Panc1 (cell line): ENCODE results near the gene MMP14. TPM values are rescaled to one million over a fixed set of nuclear protein-coding genes. Genes with fewer than 3 reads are reported as not detected.

Experiments
- ATAC-seq: fragments of 200-7000 bp; cut with Tn5 transposase; 2 replicates; pipeline ENCODE4 v1.9.1; 2020; ENCODE audit warnings: mild to moderate bottlenecking, moderate library complexity
- BruUV-seq: library from RNA; stranded (reverse); fragments of 400-500 nt; replicated peaks from 2 replicates; lab custom pipeline; 2021; lab: Mats Ljungman, UMichigan
- CTCF ChIA-PET: fragments of 300-600 bp; sonication (Branson Sonifier 250); formaldehyde crosslinking; loops from one replicate; lab custom pipeline; 2022; ENCODE audit warnings: antibody characterized with exemption; lab: Charles Lee
- POLR2A ChIA-PET: fragments of 300-600 bp; sonication (Branson Sonifier 250); formaldehyde crosslinking; loops from one replicate; lab custom pipeline; 2022; ENCODE audit warnings: antibody characterized with exemption; lab: Charles Lee
- DNase-seq: peaks from one replicate; pipeline ENCODE4 v3.0.0-alpha.2; 2010; ENCODE audit warnings: low read depth, low spot score
- H3K27ac ChIP-seq: 2 replicates; pipeline ENCODE4 v1.5.1; 2011; ENCODE audit warnings: mild to moderate bottlenecking, low read length, inconsistent platforms
- H3K27me3 ChIP-seq: fragments of 200-500 bp; sonication (Bioruptor generic); 2 replicates; pipeline ENCODE4 v1.6.0; 2014; ENCODE audit warnings: low read length, inconsistent platforms; ENCODE audit not compliant: control insufficient read depth, insufficient read depth
- H3K36me3 ChIP-seq: fragments of 200-500 bp; sonication (Bioruptor generic); 2 replicates; pipeline ENCODE4 v1.5.1; 2014; ENCODE audit warnings: inconsistent platforms, mild to moderate bottlenecking, low read length, moderate library complexity; ENCODE audit not compliant: control insufficient read depth, insufficient read depth
- H3K4me1 ChIP-seq: 2 replicates; pipeline ENCODE4 v1.5.1; 2011; ENCODE audit warnings: inconsistent platforms, mild to moderate bottlenecking, low read length, moderate library complexity; ENCODE audit not compliant: control insufficient read depth, insufficient read depth
- H3K4me3 ChIP-seq, 2 experiments: 2 replicates each; pipeline ENCODE4 v1.5.1; 2011 to 2012; ENCODE audit warnings: low read depth in 2 of 2, low read length in 2 of 2, mild to moderate bottlenecking in 2 of 2, inconsistent platforms in 1 of 2, moderate library complexity in 1 of 2
- H3K9me3 ChIP-seq: fragments of 200-500 bp; sonication (Bioruptor generic); 2 replicates; pipeline ENCODE4 v1.5.1; 2014; ENCODE audit warnings: low read depth, mild to moderate bottlenecking, inconsistent platforms, low read length, moderate library complexity; ENCODE audit not compliant: control insufficient read depth, insufficient read depth
- POLR2AphosphoS5 ChIP-seq: IDR thresholded peaks from 2 replicates; pipeline ENCODE4 v1.6.1; 2012; ENCODE audit warnings: mild to moderate bottlenecking, low read depth, low read length, moderate library complexity
- SIN3A ChIP-seq: IDR thresholded peaks from 2 replicates; pipeline ENCODE4 v1.6.1; 2012; ENCODE audit warnings: low read depth, mild to moderate bottlenecking, low read length, moderate library complexity, borderline replicate concordance; ENCODE audit not compliant: insufficient read depth
- TCF7L2 ChIP-seq: IDR thresholded peaks from 2 replicates; pipeline ENCODE4 v1.6.1; 2011; ENCODE audit warnings: mild to moderate bottlenecking, low read depth, low read length, inconsistent platforms
- in situ Hi-C: cut with HindIII; loops from 2 replicates; pipeline ENCODE4 v1.10.0; 2016; ENCODE audit warnings: low sequenced_read_pairs, low pct_unique_long_range_greater_than_20kb
- intact Hi-C: fragments of 100-400 bp; cut with micrococcal nuclease; formaldehyde crosslinking; loops from one replicate; pipeline ENCODE4 v1.10.0; 2022; ENCODE audit not compliant: unreplicated experiment
- total RNA-seq: library from RNA; stranded (reverse); gene quantifications from one replicate; pipeline ENCODE4 v1.2.1, GENCODE V29; 2021; ENCODE audit not compliant: unreplicated experiment
- TF ChIP-seq, protein P1 (sequence below): fragments of 450-650 bp; IDR thresholded peaks from 2 replicates; pipeline ENCODE4 v1.5.1; 2017; ENCODE audit warnings: mild to moderate bottlenecking
- TF ChIP-seq, protein P2 (sequence below), 2 experiments: IDR thresholded peaks; 2 replicates each; pipeline ENCODE4 v1.6.1; 2011 to 2012; ENCODE audit warnings: low read depth in 2 of 2, control low read depth in 1 of 2, low read length in 1 of 2, mild to moderate bottlenecking in 1 of 2, moderate library complexity in 1 of 2; ENCODE audit not compliant: insufficient read depth in 1 of 2

Gene MMP14
- total RNA-seq, 1 experiment from 2014 or later: 32.9 TPM

DNA sequence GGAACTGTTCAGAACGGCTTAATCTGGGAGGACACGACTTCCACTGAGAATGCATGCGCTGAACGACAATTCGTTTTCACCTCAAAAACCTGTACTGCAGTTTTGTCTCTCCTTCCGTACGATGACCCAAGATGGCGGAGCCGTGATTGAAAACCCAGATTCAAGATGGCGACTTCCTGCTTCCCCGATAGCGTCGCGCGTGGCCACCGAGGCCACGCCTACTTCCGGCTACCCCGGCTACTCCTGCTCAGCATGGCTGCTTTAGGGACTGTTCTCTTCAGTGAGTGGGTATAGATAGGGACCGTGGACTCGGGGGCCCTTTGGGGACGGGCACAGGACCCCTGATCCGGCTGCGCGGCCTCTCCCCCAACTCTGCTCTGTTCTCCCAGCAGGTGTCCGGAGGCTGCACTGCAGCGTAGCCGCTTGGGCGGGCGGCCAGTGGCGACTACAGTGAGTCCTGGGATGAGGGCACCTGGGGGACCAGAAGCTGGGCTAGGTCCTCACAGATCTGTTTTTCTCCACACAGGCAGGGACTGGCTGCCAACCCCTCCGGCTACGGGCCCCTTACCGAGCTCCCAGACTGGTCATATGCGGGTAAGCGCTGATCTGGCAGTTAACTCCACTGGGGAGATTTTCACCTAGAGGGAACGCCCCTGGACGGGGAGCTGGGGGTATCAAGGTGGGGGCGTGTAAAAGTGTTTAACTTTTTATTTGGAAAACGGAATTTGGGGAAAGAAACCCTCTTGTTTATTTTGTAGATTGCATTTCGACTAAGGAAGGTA, 6.5 kb upstream of the MMP14 start, which contains the start of gene MRPL52:
Gene MRPL52, plus strand, starts transcription at position 227 of the 782 bp plus-strand sequence. Its CDS starts 26 bp downstream, at position 253.
- Histone ChIP-seq H3K27ac (peak within 1 kb of the TSS; percentile 86), H3K4me3 (peak within 1 kb of the TSS; percentile 70 to 75), H3K27me3 (no peaks in the 10 kb centered on the region), H3K9me3 (no peaks in the 10 kb centered on the region), H3K4me1 (peaks cover 5% of the 10 kb centered on the region; the same call in 1 of the 2 replicates), H3K36me3 (peaks cover 10% of the 10 kb centered on the region)
- no peak for DNase-seq
- CTCF ChIA-PET: interaction anchor here (0.8 kb wide), 1 partner anchor 23 kb away, joined by 4 read pairs; no protein-coding TSS in a partner anchor
- TF ChIP-seq, protein P1, sequence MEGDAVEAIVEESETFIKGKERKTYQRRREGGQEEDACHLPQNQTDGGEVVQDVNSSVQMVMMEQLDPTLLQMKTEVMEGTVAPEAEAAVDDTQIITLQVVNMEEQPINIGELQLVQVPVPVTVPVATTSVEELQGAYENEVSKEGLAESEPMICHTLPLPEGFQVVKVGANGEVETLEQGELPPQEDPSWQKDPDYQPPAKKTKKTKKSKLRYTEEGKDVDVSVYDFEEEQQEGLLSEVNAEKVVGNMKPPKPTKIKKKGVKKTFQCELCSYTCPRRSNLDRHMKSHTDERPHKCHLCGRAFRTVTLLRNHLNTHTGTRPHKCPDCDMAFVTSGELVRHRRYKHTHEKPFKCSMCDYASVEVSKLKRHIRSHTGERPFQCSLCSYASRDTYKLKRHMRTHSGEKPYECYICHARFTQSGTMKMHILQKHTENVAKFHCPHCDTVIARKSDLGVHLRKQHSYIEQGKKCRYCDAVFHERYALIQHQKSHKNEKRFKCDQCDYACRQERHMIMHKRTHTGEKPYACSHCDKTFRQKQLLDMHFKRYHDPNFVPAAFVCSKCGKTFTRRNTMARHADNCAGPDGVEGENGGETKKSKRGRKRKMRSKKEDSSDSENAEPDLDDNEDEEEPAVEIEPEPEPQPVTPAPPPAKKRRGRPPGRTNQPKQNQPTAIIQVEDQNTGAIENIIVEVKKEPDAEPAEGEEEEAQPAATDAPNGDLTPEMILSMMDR: no peak
- TF ChIP-seq POLR2AphosphoS5 (peak; percentile 79), SIN3A (0 out of 2 replicates have a peak, but pooled peaks have one; percentile 44)
- POLR2A ChIA-PET: no interaction called here
- in situ Hi-C loops (no loop called here), intact Hi-C loops (no loop called here)
- no TSS peak for BruUV-seq
- peak; percentile 97 for ATAC-seq

DNA sequence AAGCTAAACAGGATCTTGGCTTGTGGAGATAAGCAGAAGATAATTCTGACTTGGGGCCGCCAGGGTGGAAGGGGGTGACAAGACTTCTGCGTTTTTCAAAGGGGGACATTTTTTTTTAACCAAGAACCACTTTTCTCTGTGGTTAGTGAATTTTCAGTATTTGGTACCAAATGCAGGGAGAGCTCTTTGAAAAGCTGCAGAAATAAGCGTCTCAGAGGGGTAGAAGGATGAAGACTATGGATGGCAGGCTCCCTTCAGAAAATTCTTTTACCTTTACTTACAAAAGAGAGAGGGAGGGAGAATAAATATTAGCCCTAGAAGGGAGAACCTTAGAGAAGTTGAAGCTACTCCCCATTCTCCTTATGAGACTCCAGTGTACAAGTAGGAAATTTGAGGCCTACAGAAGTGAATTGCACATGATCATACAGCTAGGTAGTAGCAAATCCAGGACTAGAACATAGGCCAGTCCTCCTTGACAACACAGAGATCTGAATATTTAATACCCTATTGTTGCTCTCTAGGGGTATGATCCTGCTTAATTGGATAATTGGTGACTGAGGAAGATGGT, 5.9 kb upstream of the MMP14 start:
- TF ChIP-seq TCF7L2: no peak
- TF ChIP-seq POLR2AphosphoS5: no peak
- TF ChIP-seq, protein P2, sequence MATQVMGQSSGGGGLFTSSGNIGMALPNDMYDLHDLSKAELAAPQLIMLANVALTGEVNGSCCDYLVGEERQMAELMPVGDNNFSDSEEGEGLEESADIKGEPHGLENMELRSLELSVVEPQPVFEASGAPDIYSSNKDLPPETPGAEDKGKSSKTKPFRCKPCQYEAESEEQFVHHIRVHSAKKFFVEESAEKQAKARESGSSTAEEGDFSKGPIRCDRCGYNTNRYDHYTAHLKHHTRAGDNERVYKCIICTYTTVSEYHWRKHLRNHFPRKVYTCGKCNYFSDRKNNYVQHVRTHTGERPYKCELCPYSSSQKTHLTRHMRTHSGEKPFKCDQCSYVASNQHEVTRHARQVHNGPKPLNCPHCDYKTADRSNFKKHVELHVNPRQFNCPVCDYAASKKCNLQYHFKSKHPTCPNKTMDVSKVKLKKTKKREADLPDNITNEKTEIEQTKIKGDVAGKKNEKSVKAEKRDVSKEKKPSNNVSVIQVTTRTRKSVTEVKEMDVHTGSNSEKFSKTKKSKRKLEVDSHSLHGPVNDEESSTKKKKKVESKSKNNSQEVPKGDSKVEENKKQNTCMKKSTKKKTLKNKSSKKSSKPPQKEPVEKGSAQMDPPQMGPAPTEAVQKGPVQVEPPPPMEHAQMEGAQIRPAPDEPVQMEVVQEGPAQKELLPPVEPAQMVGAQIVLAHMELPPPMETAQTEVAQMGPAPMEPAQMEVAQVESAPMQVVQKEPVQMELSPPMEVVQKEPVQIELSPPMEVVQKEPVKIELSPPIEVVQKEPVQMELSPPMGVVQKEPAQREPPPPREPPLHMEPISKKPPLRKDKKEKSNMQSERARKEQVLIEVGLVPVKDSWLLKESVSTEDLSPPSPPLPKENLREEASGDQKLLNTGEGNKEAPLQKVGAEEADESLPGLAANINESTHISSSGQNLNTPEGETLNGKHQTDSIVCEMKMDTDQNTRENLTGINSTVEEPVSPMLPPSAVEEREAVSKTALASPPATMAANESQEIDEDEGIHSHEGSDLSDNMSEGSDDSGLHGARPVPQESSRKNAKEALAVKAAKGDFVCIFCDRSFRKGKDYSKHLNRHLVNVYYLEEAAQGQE (IDR thresholded peaks at IDR 0.05; ENCODE audit: insufficient read depth in 1 of 2, low read depth in 2 of 2, low read length in 1 of 2): no peak
- TF ChIP-seq, protein P1: no peak
- no peak for TF ChIP-seq SIN3A

More for the DNA sequence above, 5.9 kb upstream of the MMP14 start:
- POLR2A ChIA-PET: no interaction called here
- in situ Hi-C loops: no loop called here
- Histone ChIP-seq H3K4me1 (peaks cover 4% of the 10 kb centered on the region; the same call in 1 of the 2 replicates), H3K27ac (peak overlapping the region; percentile 86), H3K4me3 (peak overlapping the region; percentile 70 to 75), H3K9me3 (no peaks in the 10 kb centered on the region), H3K27me3 (no peaks in the 10 kb centered on the region), H3K36me3 (peaks cover 10% of the 10 kb centered on the region)
- intact Hi-C loops: no loop called here
- DNase-seq: no peak
- CTCF ChIA-PET: interaction anchor here (0.8 kb wide), 1 partner anchor 22 kb away, joined by 4 read pairs; no protein-coding TSS in a partner anchor
- no peak for ATAC-seq
- TSS peak; percentile 95 for BruUV-seq
